HepG2 (cell line): Measurements from ENCODE around the gene FEV. TPM values are rescaled to one million over a fixed set of nuclear protein-coding genes. Genes with fewer than 3 reads are reported as not detected.

Experiments
- ARID2 ChIP-seq: sonication (generic); formaldehyde crosslinking; IDR thresholded peaks from 2 replicates; pipeline ENCODE4 v1.8.1; 2022; ENCODE audit warnings: mild to moderate bottlenecking, missing genetic modification reagents, borderline replicate concordance
- ERF ChIP-seq: IDR thresholded peaks from 2 replicates; pipeline ENCODE4 v1.6.1; 2018; ENCODE audit warnings: missing biosample characterization, missing genetic modification reagents
- GPBP1L1 ChIP-seq: sonication (generic); formaldehyde crosslinking; IDR thresholded peaks from 2 replicates; pipeline ENCODE4 v1.5.0; 2020; ENCODE audit warnings: mild to moderate bottlenecking, missing genetic modification reagents
- NFYC ChIP-seq: IDR thresholded peaks from 2 replicates; pipeline ENCODE4 v1.6.1; 2016; ENCODE audit warnings: missing genetic modification reagents, missing compliant biosample characterization
- NR2F1 ChIP-seq, 2 experiments: fragments of 450-650 bp in 1 of 2; formaldehyde crosslinking in 1 of 2; IDR thresholded peaks; 2 replicates each; pipeline versions ENCODE4 v1.5.0 to v1.6.1; 2016 to 2020; ENCODE audit warnings: mild to moderate bottlenecking in 1 of 2, missing compliant biosample characterization in 1 of 2, missing genetic modification reagents in 1 of 2, moderate library complexity in 1 of 2
- RBM22 ChIP-seq: fragments of 200-400 bp; formaldehyde crosslinking; optimal IDR thresholded peaks from 2 replicates; pipeline ENCODE3; 2017; ENCODE audit warnings: mild to moderate bottlenecking, low read length, moderate library complexity
- SIX1 ChIP-seq: sonication (generic); formaldehyde crosslinking; IDR thresholded peaks from 2 replicates; pipeline ENCODE4 v1.4.0; 2020; ENCODE audit warnings: missing genetic modification reagents, borderline replicate concordance
- SP140L ChIP-seq: sonication (generic); formaldehyde crosslinking; IDR thresholded peaks from 2 replicates; pipeline ENCODE4 v1.4.0; 2020; ENCODE audit warnings: missing genetic modification reagents, borderline replicate concordance
- THAP9 ChIP-seq: sonication (generic); formaldehyde crosslinking; IDR thresholded peaks from 2 replicates; pipeline ENCODE4; 2020; ENCODE audit warnings: missing genetic modification reagents, mild to moderate bottlenecking, borderline replicate concordance
- XBP1 ChIP-seq: sonication (generic); formaldehyde crosslinking; IDR thresholded peaks from 2 replicates; pipeline ENCODE4 v1.5.0; 2020; ENCODE audit warnings: missing genetic modification reagents
- ZBTB44 ChIP-seq: sonication (generic); formaldehyde crosslinking; IDR thresholded peaks from 2 replicates; pipeline ENCODE4 v1.4.0; 2020; ENCODE audit warnings: missing genetic modification reagents
- ZNF142 ChIP-seq: sonication (generic); formaldehyde crosslinking; IDR thresholded peaks from 2 replicates; pipeline ENCODE4 v1.4.0; 2020; ENCODE audit warnings: missing genetic modification reagents
- ZNF549 ChIP-seq: sonication (generic); formaldehyde crosslinking; IDR thresholded peaks from 2 replicates; pipeline ENCODE4 v1.5.0; 2020; ENCODE audit warnings: missing genetic modification reagents
- ZNF800 ChIP-seq: sonication (generic); formaldehyde crosslinking; IDR thresholded peaks from 2 replicates; pipeline ENCODE4 v1.4.0; 2020; ENCODE audit warnings: missing genetic modification reagents
- ZSCAN12 ChIP-seq: sonication (generic); formaldehyde crosslinking; IDR thresholded peaks from 2 replicates; pipeline ENCODE4 v1.9.0; 2021; ENCODE audit warnings: mild to moderate bottlenecking, missing genetic modification reagents
- polyA plus RNA-seq, 8 experiments: library from polyadenylated mRNA; depleted of rRNA in 3 of 8; stranded (reverse) in 7 of 8; unstranded in 1 of 8; fragments of >200 nt; fragmentation: Illumina TruSeq in 4 of 8; extraction: Trizol in 4 of 8; gene quantifications; 2 replicates each; pipeline versions ENCODE4 v1.2.1 to v1.2.3, GENCODE V29; 2011 to 2016; ENCODE audit warnings: low read depth in 4 of 8, missing spikeins in 1 of 8, mixed read lengths in 1 of 8; ENCODE audit not compliant: insufficient read depth in 1 of 8
- total RNA-seq, 5 experiments: library from RNA; depleted of rRNA; stranded (reverse); fragments of >200 nt; fragmentation: Illumina TruSeq; extraction: Trizol; gene quantifications; 2 replicates each; pipeline ENCODE4 v1.2.3, GENCODE V29; 2016; ENCODE audit warnings: low read depth in 1 of 5

FEV gene
- total and polyA plus RNA-seq, 2 of the 13 experiments (the other 11 are each of a cell fraction or from before 2014, with no cell fraction given), result not detected

GRCh38 chr2:218962859-218963492 lies 22.0 kb downstream of the FEV start (continued):
- TF ChIP-seq THAP9 (peak; percentile 68; the same call in 1 of the 2 replicates), SIX1 (CRISPR knock-in tag) (no peak), GPBP1L1 (CRISPR knock-in tag) (no peak), NFYC (CRISPR knock-in tag) (0 out of 2 replicates have a peak, but pooled peaks have one; percentile 43), ERF (CRISPR knock-in tag) (peak; percentile 95), ZBTB44 (peak; percentile 96), ZNF142 (peak; percentile 92), XBP1 (CRISPR knock-in tag) (peak; percentile 86; the same call in 1 of the 2 replicates), ZSCAN12 (CRISPR knock-in tag) (peak; percentile 99), ZNF800 (peak; percentile 83; the same call in 1 of the 2 replicates), ARID2 (CRISPR knock-in tag) (peak; percentile 76), RBM22 (no peak), ZNF549 (no peak), NR2F1 (CRISPR knock-in tag; IDR thresholded peaks at IDR 0.05) (no peak), SP140L (CRISPR knock-in tag) (peak; percentile 89; the same call in 1 of the 2 replicates)
